Prostate gland (tissue), 2 donors: ENCODE results near the gene RBM33. TPM values are rescaled to one million over a fixed set of nuclear protein-coding genes. Genes with fewer than 3 reads are reported as not detected.

Experiments
- DNase-seq: peaks from one replicate; pipeline ENCODE4 v3.0.0-alpha.2; 2019; ENCODE audit warnings: low spot score
- H3K27ac ChIP-seq, 2 donors: fragments of 200-600 bp; sonication (generic); 2 replicates each; pipeline ENCODE4 v1.5.1; 2017 to 2019
- H3K27me3 ChIP-seq: fragments of 200-600 bp; sonication (generic); replicated peaks from 2 replicates; pipeline ENCODE4 v1.5.1; 2019; ENCODE audit not compliant: insufficient read depth
- H3K36me3 ChIP-seq, 2 donors: fragments of 200-600 bp; sonication (generic); 1 replicate in 1 of 2; 2 replicates in 1 of 2; pipeline versions ENCODE4 v1.5.1 to v1.8.1; 2017 to 2019
- H3K4me1 ChIP-seq: fragments of 200-600 bp; sonication (generic); replicated peaks from 2 replicates; pipeline ENCODE4 v1.5.1; 2019
- H3K4me3 ChIP-seq, 2 donors: fragments of 200-600 bp; sonication (generic); 2 replicates each; pipeline ENCODE4 v1.5.1; 2017 to 2019
- H3K9me3 ChIP-seq: fragments of 200-600 bp; sonication (generic); 2 replicates; pipeline ENCODE4 v1.5.1; 2017
- POLR2A ChIP-seq: fragments of 450-650 bp; IDR thresholded peaks from one replicate; pipeline ENCODE4 v1.6.1; 2016; ENCODE audit warnings: antibody characterized with exemption, mild to moderate bottlenecking
- POLR2AphosphoS5 ChIP-seq: sonication (generic); formaldehyde crosslinking; IDR thresholded peaks from one replicate; pipeline ENCODE4 v1.6.1; 2017; ENCODE audit warnings: antibody characterized with exemption
- WGBS: methylation state at CpG from one replicate; pipeline ENCODE4 v1.1.5; 2018; 5-methylcytosine and 5-hydroxymethylcytosine counted together
- intact Hi-C: fragments of 100-400 bp; cut with DNase I; formaldehyde crosslinking; loops from one replicate; pipeline ENCODE4 v1.14.2; 2022
- total RNA-seq, 2 donors: library from RNA; depleted of rRNA; stranded (reverse); fragments of >200 nt; gene quantifications; one replicate each; pipeline ENCODE4 v1.1.0, GENCODE V29; 2016
- TF ChIP-seq, protein P1 (sequence below), 4 experiments: fragments of 200-600 bp in 2 of 4; fragments of 450-650 bp in 2 of 4; sonication (generic) in 2 of 4; IDR thresholded peaks; 1 replicate in 3 of 4; 2 replicates in 1 of 4; pipeline ENCODE4 v1.5.1; 2016 to 2019; ENCODE audit warnings: antibody characterized with exemption in 4 of 4, mild to moderate bottlenecking in 2 of 4, moderate library complexity in 2 of 4

RBM33 gene
- total RNA-seq, 2 donors from 2014 or later: 33.2 to 82.9 TPM

- Histone ChIP-seq H3K9me3 (no peaks in the 10 kb centered on the region), H3K36me3 (no peaks in the 10 kb centered on the region), H3K4me1 (peaks cover 9% of the 10 kb centered on the region), H3K27ac (no peak overlapping the region), H3K4me3 (no peak overlapping the region), H3K27me3 (peaks cover 18% of the 10 kb centered on the region)
- no peak for TF ChIP-seq POLR2A
- TF ChIP-seq, protein P1, sequence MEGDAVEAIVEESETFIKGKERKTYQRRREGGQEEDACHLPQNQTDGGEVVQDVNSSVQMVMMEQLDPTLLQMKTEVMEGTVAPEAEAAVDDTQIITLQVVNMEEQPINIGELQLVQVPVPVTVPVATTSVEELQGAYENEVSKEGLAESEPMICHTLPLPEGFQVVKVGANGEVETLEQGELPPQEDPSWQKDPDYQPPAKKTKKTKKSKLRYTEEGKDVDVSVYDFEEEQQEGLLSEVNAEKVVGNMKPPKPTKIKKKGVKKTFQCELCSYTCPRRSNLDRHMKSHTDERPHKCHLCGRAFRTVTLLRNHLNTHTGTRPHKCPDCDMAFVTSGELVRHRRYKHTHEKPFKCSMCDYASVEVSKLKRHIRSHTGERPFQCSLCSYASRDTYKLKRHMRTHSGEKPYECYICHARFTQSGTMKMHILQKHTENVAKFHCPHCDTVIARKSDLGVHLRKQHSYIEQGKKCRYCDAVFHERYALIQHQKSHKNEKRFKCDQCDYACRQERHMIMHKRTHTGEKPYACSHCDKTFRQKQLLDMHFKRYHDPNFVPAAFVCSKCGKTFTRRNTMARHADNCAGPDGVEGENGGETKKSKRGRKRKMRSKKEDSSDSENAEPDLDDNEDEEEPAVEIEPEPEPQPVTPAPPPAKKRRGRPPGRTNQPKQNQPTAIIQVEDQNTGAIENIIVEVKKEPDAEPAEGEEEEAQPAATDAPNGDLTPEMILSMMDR (IDR thresholded peaks at IDR 0.05): no peak
- no peak for TF ChIP-seq POLR2AphosphoS5
- WGBS: 50% methylated on average over 40 of the region's 47 CpGs
- intact Hi-C loops: loop anchor here (10.0 kb wide), 1 partner anchor 959 kb away; no protein-coding TSS in a partner anchor
- no peak for DNase-seq
Observed at GRCh38 chr7:155806096-155806871, 161.8 kb downstream of the RBM33 start.

- WGBS: 59% methylated on average over 19 of the region's 19 CpGs
- H3K9me3 ChIP-seq: no peaks in the 10 kb centered on the region
- intact Hi-C loops: loop anchor here (10.0 kb wide), 1 partner anchor 958 kb away; no protein-coding TSS in a partner anchor
- TF ChIP-seq, protein P1 (IDR thresholded peaks at IDR 0.05): no peak
- TF ChIP-seq POLR2AphosphoS5 (no peak), POLR2A (no peak)
- DNase-seq: no peak
- H3K27ac ChIP-seq: no peak overlapping the region
- H3K4me3 ChIP-seq: no peak overlapping the region
- H3K36me3 ChIP-seq: no peaks in the 10 kb centered on the region
- peaks cover 9% of the 10 kb centered on the region for H3K4me1 ChIP-seq
- H3K27me3 ChIP-seq: peaks cover 18% of the 10 kb centered on the region
Observed at GRCh38 chr7:155807065-155807671, 162.7 kb downstream of the RBM33 start.

DNA sequence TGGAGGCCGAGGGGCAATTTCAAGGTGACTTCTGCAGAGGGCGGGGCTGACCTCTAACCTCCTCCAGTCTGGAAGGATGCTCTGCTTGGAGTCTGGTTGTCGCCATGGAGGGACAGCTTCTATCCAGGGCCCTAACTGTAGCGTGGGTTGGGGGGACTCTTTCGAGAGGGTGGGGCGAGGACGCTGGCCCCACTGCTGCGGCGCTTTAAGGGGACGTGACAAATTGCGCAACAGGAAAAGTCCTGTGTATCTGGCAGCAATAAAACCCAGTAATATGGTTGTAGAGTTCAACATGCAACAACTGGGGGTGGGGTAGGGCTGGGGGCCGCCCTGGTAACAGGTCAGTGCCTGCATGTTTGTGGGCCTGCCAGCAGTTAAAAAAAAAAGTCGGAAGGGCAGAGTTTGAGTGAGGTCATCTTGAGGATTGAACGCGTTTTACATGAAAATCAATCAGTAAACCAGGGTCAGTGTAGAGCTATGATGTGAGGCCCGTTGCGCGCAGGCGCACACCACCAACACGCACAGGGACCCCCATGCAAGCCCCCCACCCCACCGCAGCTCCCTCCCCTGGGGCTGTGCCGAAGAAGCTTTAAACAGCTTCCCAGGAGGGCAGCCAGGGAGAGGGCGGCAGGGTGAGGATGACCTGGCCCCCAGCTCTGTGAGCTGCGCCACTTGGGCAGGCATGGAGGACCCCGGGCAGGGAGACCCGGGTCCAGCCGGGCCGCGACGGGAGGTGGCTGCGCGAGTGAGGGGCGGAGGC, 163.5 kb downstream of the RBM33 start:
- TF ChIP-seq POLR2A: no peak
- TF ChIP-seq, protein P1 (IDR thresholded peaks at IDR 0.05): no peak
- Histone ChIP-seq H3K4me1 (peaks cover 9% of the 10 kb centered on the region), H3K27ac (no peak overlapping the region), H3K4me3 (peak overlapping the region; percentile 17 to 24), H3K9me3 (no peaks in the 10 kb centered on the region), H3K27me3 (peaks cover 20% of the 10 kb centered on the region), H3K36me3 (no peaks in the 10 kb centered on the region)
- WGBS: 24% methylated on average over 33 of the region's 33 CpGs
- intact Hi-C loops: loop anchor here (10.0 kb wide), 1 partner anchor 957 kb away; no protein-coding TSS in a partner anchor
- DNase-seq: no peak

DNA sequence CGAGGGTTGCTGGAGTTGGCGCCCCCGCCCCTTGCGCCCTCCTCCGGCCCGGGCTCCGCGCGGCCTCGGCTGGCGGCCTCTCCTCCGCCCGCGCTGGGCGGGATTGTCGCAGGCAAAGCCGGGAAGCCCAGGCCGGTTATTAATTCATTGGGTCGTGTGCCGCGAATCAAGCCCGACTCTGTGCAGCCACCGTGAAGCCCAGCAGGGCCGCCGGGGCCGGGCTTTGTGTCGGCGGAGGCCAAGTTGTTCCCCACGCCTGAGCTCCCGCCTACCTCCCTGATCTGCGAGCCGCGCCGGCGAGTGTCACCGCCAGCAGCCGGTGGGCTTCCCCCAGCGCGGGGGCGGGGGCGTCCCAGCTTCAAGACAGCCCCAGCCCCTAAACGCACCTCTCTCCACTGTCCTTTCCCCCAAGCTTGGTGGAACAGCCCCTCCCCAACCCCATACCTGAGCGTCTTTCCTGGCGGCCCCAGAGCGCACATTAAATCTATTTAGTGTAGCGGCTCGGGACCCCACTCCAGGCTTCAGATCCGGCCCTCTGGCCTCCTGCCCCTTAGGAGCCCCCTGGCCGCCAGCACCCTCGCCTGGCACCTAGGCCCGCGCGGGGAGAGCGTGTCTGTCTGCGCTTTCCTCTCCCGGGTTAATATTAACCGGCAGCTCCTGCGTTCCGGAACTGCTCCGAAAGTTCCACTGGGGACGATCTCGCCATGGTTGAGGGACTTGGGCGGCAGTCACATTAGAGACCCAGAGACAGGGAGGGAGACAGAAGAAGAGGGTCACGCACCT, 164.3 kb downstream of the RBM33 start:
- DNase-seq: no peak

More for the DNA sequence above, 164.3 kb downstream of the RBM33 start:
- Histone ChIP-seq H3K27me3 (peaks cover 20% of the 10 kb centered on the region), H3K4me1 (peaks cover 9% of the 10 kb centered on the region), H3K9me3 (no peaks in the 10 kb centered on the region), H3K4me3 (peak overlapping the region; percentile 17 to 24), H3K36me3 (no peaks in the 10 kb centered on the region), H3K27ac (no peak overlapping the region)
- no peak for TF ChIP-seq POLR2AphosphoS5
- 1% methylated on average over 60 of the region's 64 CpGs for WGBS
- intact Hi-C loops: loop anchor here (10.0 kb wide), 1 partner anchor 956 kb away; no protein-coding TSS in a partner anchor
